Upper lobe of right lung (tissue), 1 donor: ENCODE measurements around the gene UCKL1. TPM values are rescaled to one million over a fixed set of nuclear protein-coding genes. Genes with fewer than 3 reads are reported as not detected.

Source experiments
- ATAC-seq: fragments of 200-7000 bp; cut with Tn5 transposase; one replicate; pipeline ENCODE4 v1.9.1; 2020; ENCODE audit warnings: mild to moderate bottlenecking, moderate library complexity
- DNase-seq: peaks from one replicate; pipeline ENCODE4 v3.0.0-alpha.2; 2020
- H3K27ac ChIP-seq: fragments of 200-600 bp; one replicate; pipeline ENCODE4 v1.8.0; 2022
- H3K27me3 ChIP-seq: fragments of 200-600 bp; one replicate; pipeline ENCODE4 v1.8.0; 2022; ENCODE audit warnings: mild to moderate bottlenecking
- H3K36me3 ChIP-seq: fragments of 200-600 bp; one replicate; pipeline ENCODE4 v1.8.0; 2022
- H3K4me1 ChIP-seq: fragments of 200-600 bp; one replicate; pipeline ENCODE4 v1.8.0; 2022
- H3K4me3 ChIP-seq: fragments of 200-600 bp; one replicate; pipeline ENCODE4 v1.8.0; 2022; ENCODE audit warnings: mild to moderate bottlenecking
- H3K9me3 ChIP-seq: fragments of 200-600 bp; one replicate; pipeline ENCODE4 v1.8.0; 2022
- CTCF ChIP-seq: fragments of 200-600 bp; IDR thresholded peaks from one replicate; pipeline ENCODE4 v1.8.0; 2022; ENCODE audit warnings: antibody characterized with exemption
- intact Hi-C: fragments of 100-400 bp; cut with DNase I; formaldehyde crosslinking; loops from one replicate; pipeline ENCODE4 v1.11.0; 2022
- microRNA-seq: library from miRNA; unstranded; fragments of <30 nt; microRNA quantifications from one replicate; pipeline ENCODE4 v1.2.0, GENCODE V29; 2020; ENCODE audit warnings: borderline microRNAs expressed
- total RNA-seq: library from RNA; stranded (reverse); fragmentation: NEBNext Ultra II Directional; extraction: Animal tissue kit (Norgen Biotek cat#: 25700); gene quantifications from one replicate; pipeline ENCODE4 v1.2.1, GENCODE V29; 2021
- donor health status: DM: no; HTN: yes; CAD: no; lungs with severe emphysema.

Gene UCKL1
- total RNA-seq, 1 donor from 2014 or later, result 38.9 TPM

- DNase-seq (no peak), ATAC-seq (no peak)
- Histone ChIP-seq H3K4me3 (no peak overlapping the region), H3K36me3 (peaks cover 48% of the 10 kb centered on the region), H3K27ac (no peak overlapping the region), H3K4me1 (peaks cover 7% of the 10 kb centered on the region), H3K27me3 (no peaks in the 10 kb centered on the region), H3K9me3 (no peaks in the 10 kb centered on the region)
- intact Hi-C loops, result no loop called here
- TF ChIP-seq CTCF, result no peak
Observed at GRCh38 chr20:63891061-63892002, 64.9 kb downstream of the UCKL1 start.

- no peaks in the 10 kb centered on the region for H3K9me3 ChIP-seq
- no peak overlapping the region for H3K27ac ChIP-seq
- intact Hi-C loops, result no loop called here
- H3K4me1 ChIP-seq, result peaks cover 5% of the 10 kb centered on the region
- peaks cover 55% of the 10 kb centered on the region for H3K36me3 ChIP-seq
- no peak for DNase-seq
- H3K4me3 ChIP-seq, result no peak overlapping the region
- no peak for TF ChIP-seq CTCF
- no peaks in the 10 kb centered on the region for H3K27me3 ChIP-seq
- no peak for ATAC-seq
Observed at GRCh38 chr20:63890616-63891015, 65.6 kb downstream of the UCKL1 start.

- no peak for DNase-seq
- no peak for ATAC-seq
- intact Hi-C loops, result no loop called here
- H3K36me3 ChIP-seq, result peaks cover 59% of the 10 kb centered on the region
- H3K27me3 ChIP-seq, result no peaks in the 10 kb centered on the region
- no peaks in the 10 kb centered on the region for H3K9me3 ChIP-seq
- no peak overlapping the region for H3K27ac ChIP-seq
- H3K4me3 ChIP-seq, result no peak overlapping the region
- peaks cover 5% of the 10 kb centered on the region for H3K4me1 ChIP-seq
- no peak for TF ChIP-seq CTCF
Observed at GRCh38 chr20:63890201-63890576, 66.0 kb downstream of the UCKL1 start.

Small RNA genes lying within 50 kb of the gene (microRNA-seq; reads per million reads assigned to microRNA genes)
- gene MIR1914, result not detected
- not detected for gene MIR647
- gene MIR941-1, result not detected
- gene MIR941-2, result not detected
- not detected for gene MIR941-3
- not detected for gene MIR941-4
- gene MIR941-5, result not detected

Other genes with a start within 250 kb of the UCKL1 start
- gene ARFRP1, start 248.4 kb downstream of the UCKL1 start, total RNA-seq, result 49.4 TPM
- 27.6 TPM for gene ZGPAT, start 248.4 kb downstream of the UCKL1 start, total RNA-seq
- 7.8 TPM for gene LIME1, start 219.8 kb downstream of the UCKL1 start, total RNA-seq
- gene SLC2A4RG, start 216.6 kb downstream of the UCKL1 start, total RNA-seq, result 64.1 TPM
- 19.7 TPM for gene ZBTB46, start 125.2 kb downstream of the UCKL1 start, total RNA-seq
- gene ABHD16B, start 94.9 kb downstream of the UCKL1 start, total RNA-seq, result not detected
- 81.5 TPM for gene TPD52L2, start 91.1 kb downstream of the UCKL1 start, total RNA-seq
- gene DNAJC5, start 61.3 kb downstream of the UCKL1 start, total RNA-seq, result 49.8 TPM
- 17.6 TPM for gene ZNF512B, start 13.5 kb upstream of the UCKL1 start, total RNA-seq
- gene SAMD10, start 23.2 kb upstream of the UCKL1 start, total RNA-seq, result 4.3 TPM
- 58.9 TPM for gene PRPF6, start 24.7 kb upstream of the UCKL1 start, total RNA-seq
- 1.9 TPM for gene C20orf204, start 79.8 kb upstream of the UCKL1 start, total RNA-seq
- 135 TPM for gene SOX18, start 93.2 kb upstream of the UCKL1 start, total RNA-seq
- gene TCEA2, start 106.8 kb upstream of the UCKL1 start, total RNA-seq, result 40.2 TPM
- gene RGS19, start 123.1 kb upstream of the UCKL1 start, total RNA-seq, result 40.8 TPM
- gene OPRL1, start 123.7 kb upstream of the UCKL1 start, total RNA-seq, result 1.9 TPM
- gene LKAAEAR1, start 128.0 kb upstream of the UCKL1 start, total RNA-seq, result not detected
- not detected for gene NPBWR2, start 151.1 kb upstream of the UCKL1 start, total RNA-seq
- 0.12 TPM for gene MYT1, start 208.0 kb upstream of the UCKL1 start, total RNA-seq